NB4 (cell line): ENCODE results near the gene HNRNPR.

ENCODE experiments used
- CTCF ChIP-seq: IDR thresholded peaks from one replicate; pipeline ENCODE4 v1.5.1; 2012; ENCODE audit warnings: low read depth, low read length
- MYC ChIP-seq: IDR thresholded peaks from 2 replicates; pipeline ENCODE4 v1.6.1; 2011; ENCODE audit warnings: low read depth, low read length
- POLR2A ChIP-seq: IDR thresholded peaks from 2 replicates; pipeline ENCODE4 v1.6.1; 2011; ENCODE audit warnings: mild to moderate bottlenecking; ENCODE audit not compliant: insufficient read length; ENCODE audit errors: extremely low read depth
- TF ChIP-seq, protein P1 (sequence below): IDR thresholded peaks from 2 replicates; pipeline ENCODE4 v1.6.1; 2011; ENCODE audit warnings: low read depth, low read length

- TF ChIP-seq CTCF: no peak
- no peak for TF ChIP-seq POLR2A
- TF ChIP-seq, protein P1, sequence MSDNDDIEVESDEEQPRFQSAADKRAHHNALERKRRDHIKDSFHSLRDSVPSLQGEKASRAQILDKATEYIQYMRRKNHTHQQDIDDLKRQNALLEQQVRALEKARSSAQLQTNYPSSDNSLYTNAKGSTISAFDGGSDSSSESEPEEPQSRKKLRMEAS: no peak
- TF ChIP-seq MYC: no peak
Observed at GRCh38 chr1:23303524-23303923, 40.6 kb downstream of the HNRNPR start.
